ENCODE data around the gene ABCA5. TPM values are rescaled to one million over a fixed set of nuclear protein-coding genes. Genes with fewer than 3 reads are reported as not detected.

Gene ABCA5
- total and polyA plus RNA-seq, 2 experiments from 2014 or later: 4.5 to 10.2 TPM

GRCh38 chr17:69339937-69340336 is 13.0 kb upstream of the ABCA5 start:
- Histone ChIP-seq H3K9me3 (ENCODE audit: low read depth) (no peaks in the 10 kb centered on the region), H3K27ac (no peak overlapping the region), H3K36me3 (no peaks in the 10 kb centered on the region), H3K4me1 (ENCODE audit: low read depth) (no peaks in the 10 kb centered on the region), H3K27me3 (no peaks in the 10 kb centered on the region), H3K4me3 (no peak overlapping the region)
- DNase-seq (ENCODE audit: low read depth in 1 of 2, low spot score in 1 of 2): no peak
- TF ChIP-seq CTCF (IDR thresholded peaks at IDR 0.05; ENCODE audit: low read depth, low read length): no peak

GRCh38 chr17:69336996-69337395 is 10.1 kb upstream of the ABCA5 start:
- no peaks in the 10 kb centered on the region for H3K27me3 ChIP-seq
- no peaks in the 10 kb centered on the region for H3K4me1 ChIP-seq (ENCODE audit: low read depth)
- no peak for DNase-seq (ENCODE audit: low read depth in 1 of 2, low spot score in 1 of 2)
- no peak for TF ChIP-seq CTCF (IDR thresholded peaks at IDR 0.05; ENCODE audit: low read depth, low read length)
- H3K4me3 ChIP-seq: no peak overlapping the region
- no peaks in the 10 kb centered on the region for H3K9me3 ChIP-seq (ENCODE audit: low read depth)
- no peaks in the 10 kb centered on the region for H3K36me3 ChIP-seq
- H3K27ac ChIP-seq: no peak overlapping the region

- no peaks in the 10 kb centered on the region for H3K4me1 ChIP-seq (ENCODE audit: low read depth)
- no peak for DNase-seq (ENCODE audit: low read depth in 1 of 2, low spot score in 1 of 2)
- no peaks in the 10 kb centered on the region for H3K36me3 ChIP-seq
- H3K4me3 ChIP-seq: no peak overlapping the region
- H3K27ac ChIP-seq: no peak overlapping the region
- no peak for TF ChIP-seq CTCF (IDR thresholded peaks at IDR 0.05; ENCODE audit: low read depth, low read length)
- no peaks in the 10 kb centered on the region for H3K9me3 ChIP-seq (ENCODE audit: low read depth)
- H3K27me3 ChIP-seq: no peaks in the 10 kb centered on the region
Observed at GRCh38 chr17:69336580-69336979, 9.6 kb upstream of the ABCA5 start.

- Histone ChIP-seq H3K9me3 (ENCODE audit: low read depth) (no peaks in the 10 kb centered on the region), H3K27ac (no peak overlapping the region), H3K4me3 (no peak overlapping the region), H3K4me1 (ENCODE audit: low read depth) (no peaks in the 10 kb centered on the region), H3K36me3 (no peaks in the 10 kb centered on the region), H3K27me3 (no peaks in the 10 kb centered on the region)
- DNase-seq (ENCODE audit: low read depth in 1 of 2, low spot score in 1 of 2): peak; percentile 23 to 54
- peak; percentile 46 for TF ChIP-seq CTCF (IDR thresholded peaks at IDR 0.05; ENCODE audit: low read depth, low read length)
Observed at GRCh38 chr17:69335058-69335457, 8.1 kb upstream of the ABCA5 start.

GRCh38 chr17:69333561-69333960 is 6.6 kb upstream of the ABCA5 start:
- H3K27me3 ChIP-seq: no peaks in the 10 kb centered on the region
- no peaks in the 10 kb centered on the region for H3K4me1 ChIP-seq (ENCODE audit: low read depth)
- no peak overlapping the region for H3K27ac ChIP-seq
- no peaks in the 10 kb centered on the region for H3K36me3 ChIP-seq
- no peak for DNase-seq (ENCODE audit: low read depth in 1 of 2, low spot score in 1 of 2)
- no peak for TF ChIP-seq CTCF (IDR thresholded peaks at IDR 0.05; ENCODE audit: low read depth, low read length)
- H3K4me3 ChIP-seq: no peak overlapping the region
- H3K9me3 ChIP-seq (ENCODE audit: low read depth): no peaks in the 10 kb centered on the region

- Histone ChIP-seq H3K9me3 (ENCODE audit: low read depth) (no peaks in the 10 kb centered on the region), H3K4me1 (ENCODE audit: low read depth) (no peaks in the 10 kb centered on the region), H3K36me3 (no peaks in the 10 kb centered on the region), H3K27ac (no peak overlapping the region), H3K4me3 (no peak overlapping the region), H3K27me3 (no peaks in the 10 kb centered on the region)
- no peak for TF ChIP-seq CTCF (IDR thresholded peaks at IDR 0.05; ENCODE audit: low read depth, low read length)
- DNase-seq (ENCODE audit: low read depth in 1 of 2, low spot score in 1 of 2): no peak
Observed at GRCh38 chr17:69331756-69332155, 4.8 kb upstream of the ABCA5 start.
